OCI-LY1 (cell line): ENCODE data around the gene RYR3.

Source experiments
- H2AFZ ChIP-seq: fragments of 200-600 bp; sonication (generic), shearing (Covaris generic); 2 replicates; pipeline ENCODE4 v1.6.0; 2014; ENCODE audit warnings: antibody characterized with exemption, mild to moderate bottlenecking, low read length
- H3F3A ChIP-seq: fragments of 200-600 bp; sonication (generic), shearing (Covaris generic); 2 replicates; pipeline ENCODE4 v1.6.0; 2014; ENCODE audit warnings: mild to moderate bottlenecking, antibody characterized with exemption, low read length, moderate library complexity; ENCODE audit not compliant: insufficient read depth
- H3K27ac ChIP-seq: fragments of 200-600 bp; sonication (generic); 2 replicates; pipeline ENCODE4 v1.5.1; 2014; ENCODE audit warnings: low read length, mixed run types, mild to moderate bottlenecking, low read depth; ENCODE audit not compliant: poor library complexity, severe bottlenecking
- H3K27me3 ChIP-seq: fragments of 200-600 bp; sonication (generic); 2 replicates; pipeline ENCODE4 v1.6.0; 2014; ENCODE audit warnings: antibody characterized with exemption, mild to moderate bottlenecking, low read length, moderate library complexity; ENCODE audit not compliant: insufficient read depth
- H3K36me3 ChIP-seq: fragments of 200-600 bp; sonication (generic); 2 replicates; pipeline ENCODE4 v1.6.1; 2014; ENCODE audit warnings: mild to moderate bottlenecking, antibody characterized with exemption, low read length, moderate library complexity, mixed read lengths; ENCODE audit not compliant: insufficient read depth
- H3K4me1 ChIP-seq: fragments of 200-600 bp; sonication (generic); 2 replicates; pipeline ENCODE4 v1.5.1; 2014; ENCODE audit warnings: mild to moderate bottlenecking, low read length, moderate library complexity; ENCODE audit not compliant: insufficient read depth, severe bottlenecking
- H3K4me2 ChIP-seq: fragments of 200-600 bp; sonication (generic), shearing (Covaris generic); 2 replicates; pipeline ENCODE4 v1.6.1; 2014; ENCODE audit warnings: low read length
- H3K4me3 ChIP-seq: fragments of 200-600 bp; sonication (generic); 2 replicates; pipeline ENCODE4 v1.5.1; 2014; ENCODE audit warnings: low read length, low read depth, mild to moderate bottlenecking, mixed read lengths; ENCODE audit not compliant: poor library complexity, severe bottlenecking
- H3K79me2 ChIP-seq: fragments of 200-600 bp; shearing (Covaris generic); 2 replicates; pipeline ENCODE4 v1.6.1; 2016; ENCODE audit warnings: mixed run types, low read length, mixed read lengths; ENCODE audit not compliant: insufficient read depth
- H3K9ac ChIP-seq: fragments of 200-600 bp; sonication (generic), shearing (Covaris generic); 2 replicates; pipeline ENCODE4 v1.6.1; 2014; ENCODE audit warnings: mild to moderate bottlenecking, low read length, mixed read lengths
- H3K9me2 ChIP-seq: fragments of 200-600 bp; sonication (generic), shearing (Covaris generic); 2 replicates; pipeline ENCODE4 v1.6.1; 2014; ENCODE audit warnings: low read depth, mild to moderate bottlenecking, low read length, mixed read lengths
- H3K9me3 ChIP-seq: fragments of 200-600 bp; shearing (Covaris generic); 2 replicates; pipeline ENCODE4 v1.6.1; 2014; ENCODE audit warnings: low read length, mixed read lengths
- H4K20me1 ChIP-seq: fragments of 200-600 bp; sonication (generic), shearing (Covaris generic); 2 replicates; pipeline ENCODE4 v1.6.0; 2016; ENCODE audit warnings: mild to moderate bottlenecking, low read length; ENCODE audit not compliant: insufficient read depth
- CTCF ChIP-seq: fragments of 200-600 bp; sonication (generic), shearing (Covaris generic); IDR thresholded peaks from 2 replicates; pipeline ENCODE4 v1.5.1; 2017; ENCODE audit warnings: mild to moderate bottlenecking, antibody characterized with exemption, low read length, moderate library complexity, mixed read lengths
- EZH2 ChIP-seq: fragments of 200-600 bp; sonication (generic), shearing (Covaris generic); IDR thresholded peaks from 2 replicates; pipeline ENCODE4 v1.8.0; 2017; ENCODE audit warnings: borderline replicate concordance, mixed run types, mild to moderate bottlenecking, antibody characterized with exemption, low read length, moderate library complexity, mixed read lengths

The RYR3 gene

GRCh38 chr15:33400941-33401340 is 90.2 kb downstream of the RYR3 start:
- Histone ChIP-seq H3K27ac (no peak overlapping the region), H3K9me3 (no peaks in the 10 kb centered on the region), H3K36me3 (no peaks in the 10 kb centered on the region), H3K4me2 (no peak overlapping the region), H3K9ac (no peak overlapping the region), H2AFZ (no peak overlapping the region), H3K9me2 (no peaks in the 10 kb centered on the region), H3K27me3 (no peaks in the 10 kb centered on the region), H3F3A (no peaks in the 10 kb centered on the region), H4K20me1 (no peaks in the 10 kb centered on the region), H3K4me1 (no peaks in the 10 kb centered on the region), H3K4me3 (no peak overlapping the region), H3K79me2 (no peaks in the 10 kb centered on the region)
- TF ChIP-seq EZH2 (no peak), CTCF (no peak)

- no peak overlapping the region for H3K9ac ChIP-seq
- no peaks in the 10 kb centered on the region for H3K27me3 ChIP-seq
- H3K9me2 ChIP-seq: no peaks in the 10 kb centered on the region
- H3K4me3 ChIP-seq: no peak overlapping the region
- no peaks in the 10 kb centered on the region for H3K4me1 ChIP-seq
- H3F3A ChIP-seq: no peaks in the 10 kb centered on the region
- H2AFZ ChIP-seq: no peak overlapping the region
- H4K20me1 ChIP-seq: no peaks in the 10 kb centered on the region
- no peaks in the 10 kb centered on the region for H3K79me2 ChIP-seq
- H3K27ac ChIP-seq: no peak overlapping the region
- H3K36me3 ChIP-seq: no peaks in the 10 kb centered on the region
- H3K9me3 ChIP-seq: no peaks in the 10 kb centered on the region
- TF ChIP-seq EZH2 (no peak), CTCF (no peak)
- H3K4me2 ChIP-seq: no peak overlapping the region
Measured at GRCh38 chr15:33402600-33402999, 91.8 kb downstream of the RYR3 start.

- Histone ChIP-seq H3K27me3 (no peaks in the 10 kb centered on the region), H2AFZ (no peak overlapping the region), H3K4me3 (no peak overlapping the region)
Measured at GRCh38 chr15:33405096-33405495, 94.3 kb downstream of the RYR3 start.

More at GRCh38 chr15:33405096-33405495, 94.3 kb downstream of the RYR3 start:
- Histone ChIP-seq H3K36me3 (no peaks in the 10 kb centered on the region), H4K20me1 (no peaks in the 10 kb centered on the region), H3K9ac (no peak overlapping the region), H3K27ac (no peak overlapping the region), H3F3A (no peaks in the 10 kb centered on the region), H3K9me2 (no peaks in the 10 kb centered on the region), H3K4me2 (no peak overlapping the region), H3K4me1 (no peaks in the 10 kb centered on the region), H3K79me2 (no peaks in the 10 kb centered on the region), H3K9me3 (no peaks in the 10 kb centered on the region)
- TF ChIP-seq EZH2 (no peak), CTCF (no peak)
